ENCODE measurements around the gene AFAP1L2.

The AFAP1L2 gene

GRCh38 chr10:114281006-114281405 is 123.3 kb downstream of the AFAP1L2 start:
- no peaks in the 10 kb centered on the region for H3K9me3 ChIP-seq (ENCODE audit: control insufficient read depth, insufficient read depth, low read length)
- no peaks in the 10 kb centered on the region for H3K27me3 ChIP-seq (ENCODE audit: control insufficient read depth, low read length)
- H3K27ac ChIP-seq (ENCODE audit: low read depth, low read length), result no peak overlapping the region
- H3K79me2 ChIP-seq (ENCODE audit: control insufficient read depth, low read length), result no peaks in the 10 kb centered on the region
- H3K36me3 ChIP-seq (ENCODE audit: control insufficient read depth, low read length), result no peaks in the 10 kb centered on the region
- no peak overlapping the region for H3K4me2 ChIP-seq (ENCODE audit: low read length)
- H3K4me1 ChIP-seq (ENCODE audit: control insufficient read depth, low read length), result no peaks in the 10 kb centered on the region
- no peaks in the 10 kb centered on the region for H4K20me1 ChIP-seq (ENCODE audit: control insufficient read depth, insufficient read depth, low read depth, low read length)
- no peak overlapping the region for H3K4me3 ChIP-seq (ENCODE audit: low read length)
- no peaks in the 10 kb centered on the region for H3K9me2 ChIP-seq (replicated peaks; ENCODE audit: control insufficient read depth, low read length)
- TF ChIP-seq CTCF (IDR thresholded peaks at IDR 0.05; ENCODE audit: low read depth, low read length, poor library complexity, severe bottlenecking), result no peak
- TF ChIP-seq EZH2phosphoT487 (IDR thresholded peaks at IDR 0.05; ENCODE audit: borderline replicate concordance, low read length), result no peak
- no peaks in the 10 kb centered on the region for H3F3A ChIP-seq (ENCODE audit: control insufficient read depth, insufficient read depth)

GRCh38 chr10:114279901-114280644 is 124.2 kb downstream of the AFAP1L2 start:
- H4K20me1 ChIP-seq (ENCODE audit: control insufficient read depth, insufficient read depth, low read depth, low read length), result no peaks in the 10 kb centered on the region
- no peak overlapping the region for H3K4me3 ChIP-seq (ENCODE audit: low read length)
- no peaks in the 10 kb centered on the region for H3K36me3 ChIP-seq (ENCODE audit: control insufficient read depth, low read length)
- no peaks in the 10 kb centered on the region for H3K9me3 ChIP-seq (ENCODE audit: control insufficient read depth, insufficient read depth, low read length)
- H3K4me2 ChIP-seq (ENCODE audit: low read length), result no peak overlapping the region
- no peaks in the 10 kb centered on the region for H3F3A ChIP-seq (ENCODE audit: control insufficient read depth, insufficient read depth)
- no peaks in the 10 kb centered on the region for H3K79me2 ChIP-seq (ENCODE audit: control insufficient read depth, low read length)
- TF ChIP-seq CTCF (IDR thresholded peaks at IDR 0.05; ENCODE audit: low read depth, low read length, poor library complexity, severe bottlenecking), result no peak
- no peak for TF ChIP-seq EZH2phosphoT487 (IDR thresholded peaks at IDR 0.05; ENCODE audit: borderline replicate concordance, low read length)
- no peaks in the 10 kb centered on the region for H3K27me3 ChIP-seq (ENCODE audit: control insufficient read depth, low read length)
- H3K27ac ChIP-seq (ENCODE audit: low read depth, low read length), result no peak overlapping the region
- H3K4me1 ChIP-seq (ENCODE audit: control insufficient read depth, low read length), result no peaks in the 10 kb centered on the region
- H3K9me2 ChIP-seq (replicated peaks; ENCODE audit: control insufficient read depth, low read length), result no peaks in the 10 kb centered on the region

- Histone ChIP-seq H3K79me2 (ENCODE audit: control insufficient read depth, low read length) (no peaks in the 10 kb centered on the region), H3K4me1 (ENCODE audit: control insufficient read depth, low read length) (no peaks in the 10 kb centered on the region), H3K4me2 (ENCODE audit: low read length) (no peak overlapping the region), H3K9me3 (ENCODE audit: control insufficient read depth, insufficient read depth, low read length) (no peaks in the 10 kb centered on the region), H3K27me3 (ENCODE audit: control insufficient read depth, low read length) (no peaks in the 10 kb centered on the region), H3F3A (ENCODE audit: control insufficient read depth, insufficient read depth) (no peaks in the 10 kb centered on the region), H3K9me2 (replicated peaks; ENCODE audit: control insufficient read depth, low read length) (no peaks in the 10 kb centered on the region), H3K36me3 (ENCODE audit: control insufficient read depth, low read length) (no peaks in the 10 kb centered on the region), H4K20me1 (ENCODE audit: control insufficient read depth, insufficient read depth, low read depth, low read length) (no peaks in the 10 kb centered on the region), H3K4me3 (ENCODE audit: low read length) (no peak overlapping the region), H3K27ac (ENCODE audit: low read depth, low read length) (no peak overlapping the region)
- TF ChIP-seq EZH2phosphoT487 (IDR thresholded peaks at IDR 0.05; ENCODE audit: borderline replicate concordance, low read length), result no peak
- no peak for TF ChIP-seq CTCF (IDR thresholded peaks at IDR 0.05; ENCODE audit: low read depth, low read length, poor library complexity, severe bottlenecking)
These were observed 125.0 kb downstream of the AFAP1L2 start for GRCh38 chr10:114279289-114279688.
